A673 (cell line): ENCODE measurements around the gene DMD. TPM values are rescaled to one million over a fixed set of nuclear protein-coding genes. Genes with fewer than 3 reads are reported as not detected.

Experiments used
- BruUV-seq: library from RNA; stranded (reverse); fragments of 400-500 nt; replicated peaks from 2 replicates; lab custom pipeline; 2021; lab: Mats Ljungman, UMichigan
- CTCF ChIA-PET: fragments of 300-600 bp; sonication (Branson Sonifier 250); formaldehyde crosslinking; loops from one replicate; lab custom pipeline; 2022; ENCODE audit warnings: antibody characterized with exemption; lab: Charles Lee
- POLR2A ChIA-PET: fragments of 300-600 bp; sonication (Branson Sonifier 250); formaldehyde crosslinking; loops from one replicate; lab custom pipeline; 2022; ENCODE audit warnings: antibody characterized with exemption; ENCODE audit not compliant: low non-redundant PET; lab: Charles Lee
- DNase-seq: peaks from one replicate; pipeline ENCODE4 v3.0.0-alpha.2; 2015; ENCODE audit warnings: low spot score
- H3K27ac ChIP-seq: fragments of 200-600 bp; sonication (generic); 2 replicates; pipeline ENCODE4 v1.5.1; 2016; ENCODE audit warnings: mixed run types, low read depth, mild to moderate bottlenecking, mixed read lengths, antibody characterized with exemption, low read length; ENCODE audit not compliant: poor library complexity, severe bottlenecking
- H3K27me3 ChIP-seq: fragments of 200-600 bp; sonication (generic); replicated peaks from 2 replicates; pipeline ENCODE4 v1.6.1; 2017; ENCODE audit warnings: mixed run types, low read depth, mild to moderate bottlenecking, mixed read lengths, antibody characterized with exemption, low read length; ENCODE audit not compliant: insufficient read depth, poor library complexity
- H3K36me3 ChIP-seq: fragments of 200-600 bp; sonication (generic); 2 replicates; pipeline ENCODE4 v1.6.1; 2016; ENCODE audit warnings: mixed run types, mild to moderate bottlenecking, mixed read lengths, antibody characterized with exemption, low read length; ENCODE audit not compliant: insufficient read depth, poor library complexity, severe bottlenecking
- H3K4me1 ChIP-seq: fragments of 200-600 bp; sonication (generic); 2 replicates; pipeline ENCODE4 v1.6.1; 2017; ENCODE audit warnings: mixed run types, mild to moderate bottlenecking, mixed read lengths, antibody characterized with exemption, low read length; ENCODE audit not compliant: insufficient read depth, poor library complexity, severe bottlenecking
- H3K4me3 ChIP-seq: fragments of 200-600 bp; sonication (generic); 2 replicates; pipeline ENCODE4 v1.5.1; 2016; ENCODE audit warnings: low read depth, mixed run types, mild to moderate bottlenecking, mixed read lengths, low read length; ENCODE audit not compliant: poor library complexity, severe bottlenecking
- H3K9me3 ChIP-seq: fragments of 200-600 bp; sonication (generic); 2 replicates; pipeline ENCODE4 v1.6.1; 2016; ENCODE audit warnings: mixed run types, low read depth, mild to moderate bottlenecking, mixed read lengths, antibody characterized with exemption, low read length; ENCODE audit not compliant: poor library complexity, severe bottlenecking
- EZH2 ChIP-seq: fragments of 200-600 bp; sonication (generic); IDR thresholded peaks from 2 replicates; pipeline ENCODE4 v1.6.1; 2017; ENCODE audit warnings: borderline replicate concordance, low read depth, mild to moderate bottlenecking, mixed read lengths, antibody characterized with exemption, low read length; ENCODE audit not compliant: poor library complexity, severe bottlenecking
- intact Hi-C: fragments of 100-400 bp; cut with micrococcal nuclease; formaldehyde crosslinking; loops from one replicate; pipeline ENCODE4 v1.10.0; 2022; ENCODE audit not compliant: unreplicated experiment
- total RNA-seq: library from RNA; stranded (reverse); gene quantifications from 2 replicates; pipeline ENCODE4 v1.2.3, GENCODE V29; 2021
- TF ChIP-seq, protein P1 (sequence below): fragments of 300-800, 200-600 bp; sonication (generic); conservative IDR thresholded peaks from 2 replicates; pipeline ENCODE4 v1.5.1; 2017; ENCODE audit warnings: low read depth, mild to moderate bottlenecking, antibody characterized with exemption, low read length, moderate library complexity, mixed read lengths

Gene DMD
- total RNA-seq, 1 experiment from 2014 or later = 5.4 TPM

DNA sequence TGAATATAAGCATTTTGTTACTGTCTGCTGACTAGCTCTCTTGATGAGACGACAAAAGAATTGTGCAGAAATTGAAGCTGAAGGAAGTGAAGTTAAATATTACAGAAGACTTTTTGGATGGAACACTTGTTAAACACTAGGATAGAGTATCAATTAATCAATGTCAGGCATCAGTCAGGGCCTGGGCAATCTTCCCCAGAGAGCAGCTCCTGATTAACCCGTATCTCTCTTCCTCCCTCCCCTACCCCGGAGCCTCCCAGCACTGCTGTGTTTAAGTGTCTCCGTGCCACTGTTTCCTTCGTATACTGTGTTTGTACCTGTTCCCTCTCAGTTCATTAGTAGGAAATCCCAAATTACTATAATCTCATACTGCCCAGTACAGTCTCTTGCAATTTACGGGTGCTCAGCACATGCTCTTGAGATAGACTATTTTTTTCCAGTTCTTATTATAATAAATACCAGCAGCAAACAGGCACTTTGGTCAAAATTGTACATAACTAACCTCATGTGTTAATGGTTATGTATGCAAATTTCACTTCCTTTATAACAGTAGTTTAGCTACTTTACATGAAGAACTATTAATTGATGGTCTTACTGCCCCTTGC, 1373.8 kb downstream of the DMD start:
- no peaks in the 10 kb centered on the region for H3K4me1 ChIP-seq
- CTCF ChIA-PET = no interaction called here
- TF ChIP-seq, protein P1, sequence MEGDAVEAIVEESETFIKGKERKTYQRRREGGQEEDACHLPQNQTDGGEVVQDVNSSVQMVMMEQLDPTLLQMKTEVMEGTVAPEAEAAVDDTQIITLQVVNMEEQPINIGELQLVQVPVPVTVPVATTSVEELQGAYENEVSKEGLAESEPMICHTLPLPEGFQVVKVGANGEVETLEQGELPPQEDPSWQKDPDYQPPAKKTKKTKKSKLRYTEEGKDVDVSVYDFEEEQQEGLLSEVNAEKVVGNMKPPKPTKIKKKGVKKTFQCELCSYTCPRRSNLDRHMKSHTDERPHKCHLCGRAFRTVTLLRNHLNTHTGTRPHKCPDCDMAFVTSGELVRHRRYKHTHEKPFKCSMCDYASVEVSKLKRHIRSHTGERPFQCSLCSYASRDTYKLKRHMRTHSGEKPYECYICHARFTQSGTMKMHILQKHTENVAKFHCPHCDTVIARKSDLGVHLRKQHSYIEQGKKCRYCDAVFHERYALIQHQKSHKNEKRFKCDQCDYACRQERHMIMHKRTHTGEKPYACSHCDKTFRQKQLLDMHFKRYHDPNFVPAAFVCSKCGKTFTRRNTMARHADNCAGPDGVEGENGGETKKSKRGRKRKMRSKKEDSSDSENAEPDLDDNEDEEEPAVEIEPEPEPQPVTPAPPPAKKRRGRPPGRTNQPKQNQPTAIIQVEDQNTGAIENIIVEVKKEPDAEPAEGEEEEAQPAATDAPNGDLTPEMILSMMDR = no peak
- no peak for TF ChIP-seq EZH2
- intact Hi-C loops = no loop called here
- no peak overlapping the region for H3K27ac ChIP-seq
- H3K4me3 ChIP-seq = no peak overlapping the region
- H3K27me3 ChIP-seq = peaks cover 3% of the 10 kb centered on the region
- no peaks in the 10 kb centered on the region for H3K9me3 ChIP-seq
- no peaks in the 10 kb centered on the region for H3K36me3 ChIP-seq
- DNase-seq = no peak
- no TSS peak for BruUV-seq
- POLR2A ChIA-PET = no interaction called here

- H3K27ac ChIP-seq = no peak overlapping the region
These were observed 1374.9 kb downstream of the DMD start for GRCh38 chrX:31836479-31836878.

GRCh38 chrX:31832263-31832662, 1379.1 kb downstream of the DMD start:
- Histone ChIP-seq H3K4me3 (no peak overlapping the region), H3K36me3 (no peaks in the 10 kb centered on the region), H3K27me3 (no peaks in the 10 kb centered on the region), H3K9me3 (no peaks in the 10 kb centered on the region), H3K27ac (no peak overlapping the region), H3K4me1 (no peaks in the 10 kb centered on the region)
- TF ChIP-seq, protein P1 = no peak
- no peak for TF ChIP-seq EZH2
- no peak for DNase-seq
- intact Hi-C loops = no loop called here
- no TSS peak for BruUV-seq
- CTCF ChIA-PET = no interaction called here
- POLR2A ChIA-PET = no interaction called here

More at GRCh38 chrX:31836479-31836878, 1374.9 kb downstream of the DMD start:
- Histone ChIP-seq H3K36me3 (no peaks in the 10 kb centered on the region), H3K4me1 (no peaks in the 10 kb centered on the region), H3K4me3 (no peak overlapping the region), H3K9me3 (no peaks in the 10 kb centered on the region), H3K27me3 (peaks cover 3% of the 10 kb centered on the region)
- BruUV-seq = no TSS peak
- POLR2A ChIA-PET = interaction anchor here (0.7 kb wide), 1 partner anchor 16 kb away, joined by 3 read pairs; no protein-coding TSS in a partner anchor
- TF ChIP-seq EZH2 = no peak
- TF ChIP-seq, protein P1 = no peak
- no peak for DNase-seq
- intact Hi-C loops = no loop called here
- CTCF ChIA-PET = no interaction called here
